Mammary epithelial cell (primary cell): Measurements from ENCODE around the gene ULK4.

Source experiments
- EZH2 ChIP-seq: IDR thresholded peaks from 2 replicates; pipeline ENCODE4 v1.6.1; 2012; ENCODE audit warnings: low read length, inconsistent platforms, borderline replicate concordance
- TF ChIP-seq, protein P1 (sequence below), 2 donors: IDR thresholded peaks in 1 of 2; conservative IDR thresholded peaks in 1 of 2; 2 replicates each; pipeline ENCODE4 v1.5.1; 2011 to 2012; ENCODE audit warnings: inconsistent platforms in 2 of 2, low read length in 2 of 2, mild to moderate bottlenecking in 2 of 2, control low read depth in 1 of 2, low read depth in 1 of 2; ENCODE audit not compliant: insufficient read depth in 1 of 2; ENCODE audit errors: extremely low read depth in 1 of 2

DNA sequence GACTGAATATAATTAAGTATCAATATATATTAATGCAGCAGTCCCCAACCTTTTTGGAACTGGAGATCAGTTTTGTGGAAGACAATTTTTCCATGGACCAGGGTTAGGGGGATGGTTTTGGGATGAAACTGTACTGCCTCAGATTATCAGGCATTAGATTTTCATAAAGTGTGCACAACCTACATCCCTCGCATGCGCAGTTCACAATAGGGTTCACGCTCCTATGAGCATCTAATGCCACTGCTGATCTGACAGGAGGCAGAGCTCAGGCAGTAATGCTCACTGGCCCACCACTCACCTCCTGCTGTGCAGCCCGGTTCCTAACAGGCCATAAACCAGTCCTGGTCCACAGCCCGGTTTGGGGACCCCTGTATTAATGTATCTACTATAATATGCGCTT is 95.6 kb downstream of the ULK4 start:
- TF ChIP-seq, protein P1, sequence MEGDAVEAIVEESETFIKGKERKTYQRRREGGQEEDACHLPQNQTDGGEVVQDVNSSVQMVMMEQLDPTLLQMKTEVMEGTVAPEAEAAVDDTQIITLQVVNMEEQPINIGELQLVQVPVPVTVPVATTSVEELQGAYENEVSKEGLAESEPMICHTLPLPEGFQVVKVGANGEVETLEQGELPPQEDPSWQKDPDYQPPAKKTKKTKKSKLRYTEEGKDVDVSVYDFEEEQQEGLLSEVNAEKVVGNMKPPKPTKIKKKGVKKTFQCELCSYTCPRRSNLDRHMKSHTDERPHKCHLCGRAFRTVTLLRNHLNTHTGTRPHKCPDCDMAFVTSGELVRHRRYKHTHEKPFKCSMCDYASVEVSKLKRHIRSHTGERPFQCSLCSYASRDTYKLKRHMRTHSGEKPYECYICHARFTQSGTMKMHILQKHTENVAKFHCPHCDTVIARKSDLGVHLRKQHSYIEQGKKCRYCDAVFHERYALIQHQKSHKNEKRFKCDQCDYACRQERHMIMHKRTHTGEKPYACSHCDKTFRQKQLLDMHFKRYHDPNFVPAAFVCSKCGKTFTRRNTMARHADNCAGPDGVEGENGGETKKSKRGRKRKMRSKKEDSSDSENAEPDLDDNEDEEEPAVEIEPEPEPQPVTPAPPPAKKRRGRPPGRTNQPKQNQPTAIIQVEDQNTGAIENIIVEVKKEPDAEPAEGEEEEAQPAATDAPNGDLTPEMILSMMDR (conservative IDR thresholded peaks at IDR 0.05 in 1 of 2, IDR thresholded peaks at IDR 0.05 in 1 of 2; ENCODE audit: extremely low read depth in 1 of 2, insufficient read depth in 1 of 2, low read depth in 1 of 2, low read length in 2 of 2), result no peak
- no peak for TF ChIP-seq EZH2
